ENCODE data around the gene ELOVL6.
"Not testable (repeated sequence)": the region's sequence is repeated elsewhere in the genome, so short reads cannot be mapped to it uniquely, and the experiment has no call there.

ELOVL6 gene

GRCh38 chr4:110119880-110120279, 78.5 kb downstream of the ELOVL6 start:
- no peak for DNase-seq

- no peak for DNase-seq
Observed at GRCh38 chr4:110119337-110119736, 79.1 kb downstream of the ELOVL6 start.

GRCh38 chr4:110112056-110112455, 86.4 kb downstream of the ELOVL6 start:
- no peak for DNase-seq

GRCh38 chr4:110109455-110109854, 89.0 kb downstream of the ELOVL6 start:
- no peak for DNase-seq

- DNase-seq, result no peak
Observed at GRCh38 chr4:110108960-110109359, 89.5 kb downstream of the ELOVL6 start.

- DNase-seq, result no peak
Observed at GRCh38 chr4:110108422-110108821, 90.0 kb downstream of the ELOVL6 start.

GRCh38 chr4:110107866-110108265, 90.5 kb downstream of the ELOVL6 start:
- DNase-seq, result no peak

DNA sequence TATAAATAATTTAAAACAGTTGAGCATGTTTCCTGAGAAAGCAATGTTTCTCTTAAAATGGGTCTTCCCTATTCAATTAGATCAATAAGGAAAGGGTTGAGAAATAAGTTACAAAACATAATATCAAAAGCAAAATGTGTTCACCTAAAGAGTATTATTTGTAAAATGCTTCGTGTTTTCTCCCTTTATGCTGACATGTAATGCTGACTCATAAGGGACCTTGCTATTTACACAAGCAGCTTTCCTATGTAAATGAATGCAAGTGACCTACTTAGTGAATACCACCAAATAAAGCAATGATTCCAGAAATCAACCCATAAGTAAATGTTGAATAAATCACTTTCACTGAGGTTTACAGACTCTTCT, 91.5 kb downstream of the ELOVL6 start:
- DNase-seq, result no peak

DNA sequence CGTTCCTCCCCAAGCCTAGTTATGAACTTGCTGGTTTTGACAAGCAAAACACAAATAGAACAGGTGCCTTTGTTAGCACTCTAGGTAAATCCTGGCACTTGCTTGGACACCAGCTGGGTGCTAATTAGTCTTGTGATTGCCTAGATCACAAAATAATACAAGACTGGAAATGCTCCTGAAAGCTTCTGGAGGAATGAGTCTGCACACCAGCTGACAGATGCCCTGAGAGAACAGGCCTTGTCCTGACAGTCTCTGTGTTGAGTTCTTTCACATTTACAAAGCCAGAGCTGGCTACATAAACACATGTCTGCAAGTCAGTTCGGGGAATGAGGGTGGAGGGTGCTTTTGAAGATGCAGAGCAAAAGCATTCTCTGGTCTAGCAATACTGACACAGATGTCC, 93.8 kb downstream of the ELOVL6 start:
- DNase-seq, result no peak

- DNase-seq, result no peak
Observed at GRCh38 chr4:110099638-110100037, 98.8 kb downstream of the ELOVL6 start.

GRCh38 chr4:110096405-110096804, 102.0 kb downstream of the ELOVL6 start:
- no peak for DNase-seq

- no peak for DNase-seq
Observed at GRCh38 chr4:110092646-110093045, 105.8 kb downstream of the ELOVL6 start.

GRCh38 chr4:110091434-110092140, 106.8 kb downstream of the ELOVL6 start:
- DNase-seq, result no peak

DNA sequence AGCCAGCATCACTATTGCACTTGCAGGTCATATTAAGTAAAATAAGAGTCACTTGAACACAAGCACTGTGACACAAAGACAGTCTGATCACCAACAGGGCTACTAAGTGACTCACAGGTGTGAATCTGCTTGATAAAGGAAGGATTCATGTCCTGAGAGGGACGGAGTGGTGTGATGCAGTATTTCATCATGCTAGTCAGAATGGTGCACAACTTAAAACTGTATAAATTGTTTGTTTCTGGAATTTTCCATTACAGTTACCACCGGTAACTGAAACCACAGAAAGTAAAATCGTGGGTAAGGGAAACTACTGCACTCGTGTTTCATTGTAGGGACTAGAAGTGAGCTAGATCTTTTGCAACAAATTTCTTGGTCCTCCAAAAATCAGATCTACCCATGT, 109.7 kb downstream of the ELOVL6 start:
- DNase-seq, result no peak

GRCh38 chr4:110087070-110087708, 111.2 kb downstream of the ELOVL6 start:
- DNase-seq, result no peak

- no peak for DNase-seq
Observed at GRCh38 chr4:110085131-110085530, 113.3 kb downstream of the ELOVL6 start.

DNA sequence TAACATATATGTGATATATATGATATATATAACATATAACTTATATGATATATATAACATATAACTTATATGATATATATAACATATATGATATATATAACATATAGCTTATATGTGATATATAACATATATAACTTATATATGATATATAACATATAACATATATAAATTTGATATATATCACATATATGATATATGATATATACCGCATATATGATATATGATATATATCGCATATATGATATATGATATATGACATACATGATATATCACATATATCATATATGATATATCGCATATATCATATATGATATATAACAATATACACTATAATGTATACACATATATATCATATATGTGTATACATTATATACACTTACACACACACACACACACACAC, 114.3 kb downstream of the ELOVL6 start:
- DNase-seq, result no peak

DNA sequence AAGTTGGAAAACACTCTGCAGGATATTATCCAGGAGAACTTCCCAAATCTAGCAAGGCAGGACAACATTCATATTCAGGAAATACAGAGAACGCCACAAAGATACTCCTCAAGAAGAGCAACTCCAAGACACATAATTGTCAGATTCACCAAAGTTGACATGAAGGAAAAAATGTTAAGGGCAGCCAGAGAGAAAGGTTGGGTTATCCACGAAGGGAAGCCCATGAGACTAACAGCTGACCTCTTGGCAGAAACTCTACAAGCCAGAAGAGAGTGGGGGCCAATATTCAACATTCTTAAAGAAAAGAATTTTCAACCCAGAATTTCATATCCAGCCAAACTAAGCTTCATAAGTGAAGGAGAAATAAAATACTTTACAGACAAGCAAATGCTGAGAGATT, 120.3 kb downstream of the ELOVL6 start:
- DNase-seq, result not testable (repeated sequence)

DNA sequence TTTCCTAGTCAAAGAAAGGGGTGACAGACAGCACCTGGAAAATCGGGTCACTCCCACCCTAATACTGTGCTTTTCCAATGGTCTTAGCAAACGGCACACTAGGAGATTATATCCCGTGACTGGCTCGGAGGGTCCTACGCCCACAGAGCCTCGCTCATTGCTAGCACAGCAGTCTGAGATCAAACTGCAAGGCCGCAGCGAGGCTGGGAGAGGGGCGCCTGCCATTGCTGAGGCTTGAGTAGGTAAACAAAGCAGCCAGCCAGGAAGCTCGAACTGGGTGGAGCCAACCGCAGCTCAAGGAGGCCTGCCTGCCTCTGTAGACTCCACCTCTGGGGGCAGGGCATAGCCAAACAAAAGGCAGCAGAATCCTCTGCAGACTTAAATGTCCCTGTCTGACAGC, 121.6 kb downstream of the ELOVL6 start:
- not testable (repeated sequence) for DNase-seq

DNA sequence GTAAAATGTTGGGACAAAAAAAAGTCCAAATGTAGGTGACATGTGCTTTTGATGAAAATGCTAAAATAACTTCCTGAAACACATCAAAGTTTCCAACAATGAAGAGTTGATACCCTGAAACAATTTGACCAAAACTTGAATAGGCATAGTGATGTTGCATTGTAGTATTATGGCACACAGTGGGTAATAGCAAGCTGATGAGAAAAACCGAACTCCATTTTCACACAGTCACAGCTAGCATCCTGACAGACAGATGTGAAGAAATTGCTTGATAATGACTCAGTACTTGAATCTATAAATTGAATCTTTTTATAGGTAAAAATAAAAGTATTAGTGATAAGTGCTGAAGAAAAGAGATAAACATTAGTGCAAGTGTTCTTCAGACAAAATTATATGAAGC, 122.5 kb downstream of the ELOVL6 start:
- DNase-seq, result no peak

DNA sequence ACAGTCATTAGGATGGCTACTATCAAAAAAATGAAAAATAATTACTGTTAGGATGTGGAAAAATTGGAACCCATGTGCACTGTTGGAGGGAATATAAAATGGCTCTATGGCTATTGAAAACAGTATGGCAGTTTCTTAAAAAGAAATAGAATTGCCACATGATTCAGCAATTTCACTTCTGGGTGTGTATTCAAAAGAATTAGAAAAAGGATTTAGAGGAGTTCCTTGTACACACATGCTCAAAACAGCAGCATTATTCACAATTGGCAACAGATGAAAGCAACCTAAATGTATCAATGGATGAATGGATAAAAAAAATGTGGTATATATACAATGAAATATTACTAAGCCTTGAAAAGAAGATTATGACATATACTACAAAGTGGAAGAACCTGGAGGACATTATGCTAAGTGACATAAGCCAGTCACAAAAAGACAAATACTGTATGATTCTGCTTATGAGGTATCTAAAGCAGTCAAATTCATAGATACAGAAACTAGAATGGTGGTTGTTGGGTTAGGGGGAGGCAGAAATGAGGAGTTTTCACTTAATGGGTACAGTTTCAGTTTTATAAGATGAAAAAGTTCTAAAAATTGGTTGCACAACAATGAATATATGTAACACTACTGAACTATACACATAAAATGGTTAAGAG, 123.2 kb downstream of the ELOVL6 start:
- DNase-seq, result no peak

GRCh38 chr4:110074570-110074969, 123.8 kb downstream of the ELOVL6 start:
- DNase-seq, result no peak

- no peak for DNase-seq
Observed at GRCh38 chr4:110073053-110073845, 125.2 kb downstream of the ELOVL6 start.

GRCh38 chr4:110071466-110071865, 126.9 kb downstream of the ELOVL6 start:
- DNase-seq, result no peak

All from NCI-H187 (cell line).